ENCODE data around the gene GATM. TPM values are rescaled to one million over a fixed set of nuclear protein-coding genes. Genes with fewer than 3 reads are reported as not detected.

GATM gene
- total RNA-seq, 1 experiment from 2014 or later, result 10.7 TPM

DNA sequence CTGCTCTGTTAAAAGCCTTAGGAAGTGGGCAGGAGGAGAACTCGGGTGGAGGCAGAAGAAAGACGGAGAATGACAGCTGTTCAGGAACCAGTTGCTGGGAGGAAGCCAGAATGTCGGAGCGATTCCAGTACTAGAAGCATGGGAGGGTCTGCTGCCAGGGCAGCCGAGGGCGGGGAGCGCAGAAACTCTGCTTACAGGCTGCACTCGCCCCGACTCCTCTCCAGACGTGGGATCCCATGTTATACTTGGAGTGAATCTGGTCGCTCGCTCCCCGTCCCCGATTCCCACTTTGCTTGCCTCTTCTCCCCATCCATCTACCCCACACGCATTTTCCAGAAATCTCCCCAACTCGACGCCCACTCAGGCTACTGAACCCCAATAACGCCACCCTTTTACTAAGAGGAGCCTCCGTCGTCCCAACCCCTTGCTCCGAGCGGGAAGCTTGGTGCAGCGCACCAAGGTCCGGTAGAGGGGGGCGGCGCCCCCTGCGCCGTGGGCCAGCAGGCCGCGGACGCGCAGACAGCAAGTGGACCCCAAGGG is 665 bp downstream of the GATM start:
- TF ChIP-seq CTCF (conservative IDR thresholded peaks at IDR 0.05), result no peak
- WGBS (ENCODE audit: extremely low coverage, insufficient read length, low lambda C conversion rate), result no CpG with 5 or more reads among the region's 32 CpGs
- Histone ChIP-seq H2BK120ac (ENCODE audit: low read depth, low read length, poor library complexity, severe bottlenecking) (no peak overlapping the region), H3K14ac (ENCODE audit: insufficient read depth, low read length) (no peak overlapping the region; the same call in 1 of the 2 replicates), H3K9me3 (ENCODE audit: control insufficient read depth, low read depth, low read length) (no peaks in the 10 kb centered on the region), H3K18ac (ENCODE audit: insufficient read length, low read depth, low read length) (no peak overlapping the region), H2BK20ac (ENCODE audit: low read depth, low read length, poor library complexity, severe bottlenecking) (no peak overlapping the region), H3K9ac (ENCODE audit: extremely low read depth, insufficient read length, low read length) (peak overlapping the region; percentile 58), H2BK15ac (ENCODE audit: low read depth, low read length) (no peak overlapping the region), H4K91ac (ENCODE audit: insufficient read length, low read depth, low read length) (no peak overlapping the region), H3K27me3 (ENCODE audit: insufficient read depth, low read length) (peaks cover 17% of the 10 kb centered on the region; the same call in 1 of the 2 replicates), H3K56ac (ENCODE audit: insufficient read length, low read depth, low read length) (no peak overlapping the region), H2AFZ (ENCODE audit: low read length) (no peak overlapping the region), H2BK5ac (ENCODE audit: insufficient read length, low read length) (no peak overlapping the region), H3K23me2 (ENCODE audit: insufficient read length, low read depth, low read length, poor library complexity, severe bottlenecking) (peaks cover 9% of the 10 kb centered on the region), H3K4me1 (ENCODE audit: insufficient read depth, low read length) (no peaks in the 10 kb centered on the region), H4K5ac (ENCODE audit: insufficient read length, low read depth, low read length) (no peak overlapping the region), H3K27ac (ENCODE audit: insufficient read length, low read depth, low read length) (no peak overlapping the region), H3K79me2 (ENCODE audit: insufficient read depth, low read length) (no peaks in the 10 kb centered on the region), H4K20me1 (ENCODE audit: control insufficient read depth, insufficient read depth, insufficient read length) (no peaks in the 10 kb centered on the region), H3K4ac (ENCODE audit: low read depth, low read length) (no peak overlapping the region), H3K23ac (ENCODE audit: insufficient read length, low read depth, low read length) (no peak overlapping the region), H3K79me1 (ENCODE audit: insufficient read depth, low read depth, low read length, poor library complexity, severe bottlenecking) (no peaks in the 10 kb centered on the region), H2AK5ac (ENCODE audit: insufficient read length, low read length) (no peak overlapping the region), H3K4me2 (ENCODE audit: insufficient read depth, insufficient read length, low read length) (peak overlapping the region; percentile 78), H4K8ac (replicated peaks; ENCODE audit: insufficient read length, low read depth, low read length) (no peak overlapping the region), H3T11ph (ENCODE audit: low read length) (no peak overlapping the region), H2BK12ac (ENCODE audit: insufficient read length, low read depth, low read length) (no peak overlapping the region)
- H3K27me3 Mint-ChIP-seq (ENCODE audit: low read depth), result peaks cover 79% of the 10 kb centered on the region
- no peak overlapping the region; a peak in 1 of 7 replicates for H3K27ac Mint-ChIP-seq
- H3K36me3 Mint-ChIP-seq (ENCODE audit: insufficient read depth in 1 of 3, low read depth in 3 of 3), result peaks cover 0 to 9% (median 0%) of the 10 kb centered on the region in 3 experiments; a peak in 3 of 7 replicates
- DNase-seq, result peak; percentile 34
- peak overlapping the region; percentile 77 to 96 for H3K4me3 Mint-ChIP-seq
- H3K4me1 Mint-ChIP-seq, result peaks cover 12 to 13% of the 10 kb centered on the region in 2 experiments
- H3K9me3 Mint-ChIP-seq, result no peaks in the 10 kb centered on the region

Data from H9 (cell line).